ENCODE data around the gene SLC25A25. TPM values are rescaled to one million over a fixed set of nuclear protein-coding genes. Genes with fewer than 3 reads are reported as not detected.

The SLC25A25 gene
- total and polyA plus RNA-seq, 2 experiments from 2014 or later: 8.2 to 20.2 TPM

DNA sequence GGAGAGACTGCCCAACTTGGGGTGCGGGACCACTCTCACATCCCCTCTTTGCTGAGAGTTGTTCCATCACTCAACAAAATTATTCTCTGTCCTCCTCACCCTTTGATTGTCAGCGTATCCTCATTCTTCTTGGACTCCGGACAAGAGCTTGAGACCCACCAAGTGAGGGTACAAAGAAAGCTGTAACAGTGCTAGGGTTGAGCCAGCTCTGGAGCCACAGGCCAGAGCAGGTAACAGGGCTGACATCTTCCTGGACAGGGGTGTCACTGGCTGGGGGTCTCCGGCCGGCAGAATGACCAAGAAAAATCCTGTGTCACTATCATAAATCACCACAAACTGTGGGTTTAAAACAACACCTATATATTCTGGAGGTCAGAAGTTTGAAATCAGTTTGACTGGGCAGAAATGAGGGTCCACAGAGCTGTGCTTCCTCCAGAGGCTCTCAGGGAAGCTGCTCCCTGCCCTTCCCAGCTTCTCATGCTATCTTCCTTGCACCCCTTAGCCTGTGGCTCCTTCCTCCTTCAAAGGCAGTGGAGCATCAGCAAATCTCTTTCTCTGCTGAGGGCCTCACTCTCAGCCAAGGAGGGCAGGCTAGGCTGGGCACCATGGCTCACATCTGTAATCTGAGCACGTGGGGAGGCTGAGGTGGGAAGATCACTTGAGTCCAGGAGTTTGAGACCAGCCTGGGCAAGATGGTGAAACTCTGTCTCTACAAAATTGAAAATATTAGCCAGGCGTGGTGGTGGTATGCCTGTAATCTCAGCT lies 87.9 kb downstream of the SLC25A25 start:
- Histone ChIP-seq H3F3A (ENCODE audit: insufficient read depth) (peaks cover 1% of the 10 kb centered on the region; the same call in 1 of the 2 replicates), H3K9me3 (ENCODE audit: low read depth) (no peaks in the 10 kb centered on the region), H3K4me3 (no peak overlapping the region), H3K9me2 (ENCODE audit: insufficient read depth) (no peaks in the 10 kb centered on the region), H3K36me3 (ENCODE audit: low read depth) (no peaks in the 10 kb centered on the region), H3K4me2 (ENCODE audit: unreplicated experiment) (no peak overlapping the region), H3K4me1 (ENCODE audit: insufficient read depth) (no peaks in the 10 kb centered on the region; the same call in 1 of the 2 replicates), H2AFZ (no peak overlapping the region), H4K20me1 (ENCODE audit: insufficient read depth) (no peaks in the 10 kb centered on the region), H3K27me3 (replicated peaks; ENCODE audit: insufficient read depth) (no peaks in the 10 kb centered on the region), H3K9ac (no peak overlapping the region), H3K79me2 (ENCODE audit: insufficient read depth) (no peaks in the 10 kb centered on the region), H3K27ac (no peak overlapping the region)
- DNase-seq: no peak
- 86 to 87% methylated on average over 7 of the region's 7 CpGs for WGBS, 2 experiments (ENCODE audit: low coverage in 1 of 2, low lambda C conversion rate in 2 of 2, missing lambda C conversion rate in 2 of 2)
- no peak for TF ChIP-seq EZH2phosphoT487 (IDR thresholded peaks at IDR 0.05; ENCODE audit: insufficient read depth, low read depth)
- TF ChIP-seq EZH2 (IDR thresholded peaks at IDR 0.05; ENCODE audit: insufficient read depth, poor library complexity, severe bottlenecking): no peak
- in situ Hi-C loops (cut with MboI): no loop called here

Other genes with a start within 250 kb of the SLC25A25 start
- gene ENG, start 213.6 kb upstream of the SLC25A25 start, total RNA-seq (2014; rRNA removed; shearing (Covaris generic)): 54.5 and 57.4 TPM in 2 replicates
- 226 and 232 TPM in 2 replicates for gene ENG, start 213.6 kb upstream of the SLC25A25 start, polyA plus RNA-seq (2016; fragmentation: Nextera tagmentation; extraction: Ambion mirVana)
- 51.8 and 52.9 TPM in 2 replicates for gene AK1, start 190.6 kb upstream of the SLC25A25 start, total RNA-seq (2014; rRNA removed; shearing (Covaris generic))
- gene AK1, start 190.6 kb upstream of the SLC25A25 start, polyA plus RNA-seq (2016; fragmentation: Nextera tagmentation; extraction: Ambion mirVana): 157 and 159 TPM in 2 replicates
- gene ST6GALNAC6, start 168.6 kb upstream of the SLC25A25 start, total RNA-seq (2014; rRNA removed; shearing (Covaris generic)): 78.8 and 88.0 TPM in 2 replicates
- gene ST6GALNAC6, start 168.6 kb upstream of the SLC25A25 start, polyA plus RNA-seq (2016; fragmentation: Nextera tagmentation; extraction: Ambion mirVana): 81.1 and 82.0 TPM in 2 replicates
- 45.5 and 61.0 TPM in 2 replicates for gene ST6GALNAC4, start 151.2 kb upstream of the SLC25A25 start, total RNA-seq (2014; rRNA removed; shearing (Covaris generic))
- gene ST6GALNAC4, start 151.2 kb upstream of the SLC25A25 start, polyA plus RNA-seq (2016; fragmentation: Nextera tagmentation; extraction: Ambion mirVana): 33.7 and 40.1 TPM in 2 replicates
- 5.5 and 16.6 TPM in 2 replicates for gene PIP5KL1, start 137.5 kb upstream of the SLC25A25 start, total RNA-seq (2014; rRNA removed; shearing (Covaris generic))
- 8.8 and 9.4 TPM in 2 replicates for gene PIP5KL1, start 137.5 kb upstream of the SLC25A25 start, polyA plus RNA-seq (2016; fragmentation: Nextera tagmentation; extraction: Ambion mirVana)
- gene DPM2, start 130.4 kb upstream of the SLC25A25 start, total RNA-seq (2014; rRNA removed; shearing (Covaris generic)): 27.0 and 33.3 TPM in 2 replicates
- gene DPM2, start 130.4 kb upstream of the SLC25A25 start, polyA plus RNA-seq (2016; fragmentation: Nextera tagmentation; extraction: Ambion mirVana): 62.8 and 66.5 TPM in 2 replicates
- 6.1 and 29.6 TPM in 2 replicates for gene EEIG1, start 87.2 kb upstream of the SLC25A25 start, total RNA-seq (2014; rRNA removed; shearing (Covaris generic))
- 8.9 and 9.3 TPM in 2 replicates for gene EEIG1, start 87.2 kb upstream of the SLC25A25 start, polyA plus RNA-seq (2016; fragmentation: Nextera tagmentation; extraction: Ambion mirVana)
- gene NAIF1, start 912 bp upstream of the SLC25A25 start, total RNA-seq (2014; rRNA removed; shearing (Covaris generic)): 5.6 and 9.5 TPM in 2 replicates
- gene NAIF1, start 912 bp upstream of the SLC25A25 start, polyA plus RNA-seq (2016; fragmentation: Nextera tagmentation; extraction: Ambion mirVana): 4.8 and 8.9 TPM in 2 replicates
- gene PTGES2, start 59.5 kb downstream of the SLC25A25 start, total RNA-seq (2014; rRNA removed; shearing (Covaris generic)): 68.6 and 68.9 TPM in 2 replicates
- 63.3 and 70.3 TPM in 2 replicates for gene PTGES2, start 59.5 kb downstream of the SLC25A25 start, polyA plus RNA-seq (2016; fragmentation: Nextera tagmentation; extraction: Ambion mirVana)
- gene LCN2, start 81.2 kb downstream of the SLC25A25 start, total RNA-seq (2014; rRNA removed; shearing (Covaris generic)): not detected in 2 replicates
- gene LCN2, start 81.2 kb downstream of the SLC25A25 start, polyA plus RNA-seq (2016; fragmentation: Nextera tagmentation; extraction: Ambion mirVana): not detected in 2 replicates
- 229 and 315 TPM in 2 replicates for gene BBLN, start 92.0 kb downstream of the SLC25A25 start, total RNA-seq (2014; rRNA removed; shearing (Covaris generic))
- gene BBLN, start 92.0 kb downstream of the SLC25A25 start, polyA plus RNA-seq (2016; fragmentation: Nextera tagmentation; extraction: Ambion mirVana): 137 and 142 TPM in 2 replicates
- 39.1 and 48.5 TPM in 2 replicates for gene CIZ1, start 123.3 kb downstream of the SLC25A25 start, total RNA-seq (2014; rRNA removed; shearing (Covaris generic))
- gene CIZ1, start 123.3 kb downstream of the SLC25A25 start, polyA plus RNA-seq (2016; fragmentation: Nextera tagmentation; extraction: Ambion mirVana): 73.1 and 74.7 TPM in 2 replicates
- gene DNM1, start 135.1 kb downstream of the SLC25A25 start, total RNA-seq (2014; rRNA removed; shearing (Covaris generic)): 11.3 and 12.1 TPM in 2 replicates
- 13.7 and 19.0 TPM in 2 replicates for gene DNM1, start 135.1 kb downstream of the SLC25A25 start, polyA plus RNA-seq (2016; fragmentation: Nextera tagmentation; extraction: Ambion mirVana)
- gene GOLGA2, start 207.8 kb downstream of the SLC25A25 start, total RNA-seq (2014; rRNA removed; shearing (Covaris generic)): 116 and 121 TPM in 2 replicates
- 32.9 and 35.1 TPM in 2 replicates for gene GOLGA2, start 207.8 kb downstream of the SLC25A25 start, polyA plus RNA-seq (2016; fragmentation: Nextera tagmentation; extraction: Ambion mirVana)
- gene SWI5, start 208.0 kb downstream of the SLC25A25 start, total RNA-seq (2014; rRNA removed; shearing (Covaris generic)): 32.8 and 43.3 TPM in 2 replicates
- 60.7 and 64.9 TPM in 2 replicates for gene SWI5, start 208.0 kb downstream of the SLC25A25 start, polyA plus RNA-seq (2016; fragmentation: Nextera tagmentation; extraction: Ambion mirVana)